ENCODE measurements around the gene SHLD1.

- TF ChIP-seq, protein P1, sequence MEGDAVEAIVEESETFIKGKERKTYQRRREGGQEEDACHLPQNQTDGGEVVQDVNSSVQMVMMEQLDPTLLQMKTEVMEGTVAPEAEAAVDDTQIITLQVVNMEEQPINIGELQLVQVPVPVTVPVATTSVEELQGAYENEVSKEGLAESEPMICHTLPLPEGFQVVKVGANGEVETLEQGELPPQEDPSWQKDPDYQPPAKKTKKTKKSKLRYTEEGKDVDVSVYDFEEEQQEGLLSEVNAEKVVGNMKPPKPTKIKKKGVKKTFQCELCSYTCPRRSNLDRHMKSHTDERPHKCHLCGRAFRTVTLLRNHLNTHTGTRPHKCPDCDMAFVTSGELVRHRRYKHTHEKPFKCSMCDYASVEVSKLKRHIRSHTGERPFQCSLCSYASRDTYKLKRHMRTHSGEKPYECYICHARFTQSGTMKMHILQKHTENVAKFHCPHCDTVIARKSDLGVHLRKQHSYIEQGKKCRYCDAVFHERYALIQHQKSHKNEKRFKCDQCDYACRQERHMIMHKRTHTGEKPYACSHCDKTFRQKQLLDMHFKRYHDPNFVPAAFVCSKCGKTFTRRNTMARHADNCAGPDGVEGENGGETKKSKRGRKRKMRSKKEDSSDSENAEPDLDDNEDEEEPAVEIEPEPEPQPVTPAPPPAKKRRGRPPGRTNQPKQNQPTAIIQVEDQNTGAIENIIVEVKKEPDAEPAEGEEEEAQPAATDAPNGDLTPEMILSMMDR (IDR thresholded peaks at IDR 0.05; ENCODE audit: low read length): no peak
- TF ChIP-seq EZH2 (optimal IDR thresholded peaks at IDR 0.05; ENCODE audit: low read depth, low read length) (no peak), EZH2phosphoT487 (IDR thresholded peaks at IDR 0.05; ENCODE audit: low read length) (no peak)
Measured at GRCh38 chr20:5746064-5746463, 4.1 kb upstream of the SHLD1 start.

Measured in MM.1S (cell line).